NCI-H2196 treated with DMSO at 0.1 percent for 48 hours (cell line): ENCODE measurements around the gene MBTD1.
"Not testable (repeated sequence)": the region's sequence is repeated elsewhere in the genome, so short reads cannot be mapped to it uniquely, and the experiment has no call there.

Source experiments
- DNase-seq: peaks from one replicate; lab custom pipeline; 2025; ENCODE audit not compliant: unreplicated experiment; lab: John Stamatoyannopoulos, UW

Gene MBTD1

DNA sequence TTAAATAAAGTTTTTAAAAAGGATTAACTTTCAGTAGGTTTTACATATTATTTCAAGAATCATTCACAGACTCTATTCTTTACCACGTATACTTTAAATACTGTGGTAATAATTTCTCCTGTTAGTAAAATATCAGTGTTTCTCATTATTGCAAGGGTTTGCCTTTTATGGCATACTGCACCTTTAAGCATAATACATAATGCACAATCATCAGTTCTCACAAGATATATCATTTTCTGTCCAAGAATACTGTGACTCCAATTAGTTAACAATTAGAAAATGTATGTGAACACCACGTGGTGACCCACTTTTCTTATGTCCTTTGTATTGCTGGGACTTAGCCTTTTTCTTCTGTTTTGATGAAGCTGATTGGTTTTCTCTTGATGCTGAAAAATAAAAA, 68.0 kb downstream of the MBTD1 start:
- DNase-seq = no peak

DNA sequence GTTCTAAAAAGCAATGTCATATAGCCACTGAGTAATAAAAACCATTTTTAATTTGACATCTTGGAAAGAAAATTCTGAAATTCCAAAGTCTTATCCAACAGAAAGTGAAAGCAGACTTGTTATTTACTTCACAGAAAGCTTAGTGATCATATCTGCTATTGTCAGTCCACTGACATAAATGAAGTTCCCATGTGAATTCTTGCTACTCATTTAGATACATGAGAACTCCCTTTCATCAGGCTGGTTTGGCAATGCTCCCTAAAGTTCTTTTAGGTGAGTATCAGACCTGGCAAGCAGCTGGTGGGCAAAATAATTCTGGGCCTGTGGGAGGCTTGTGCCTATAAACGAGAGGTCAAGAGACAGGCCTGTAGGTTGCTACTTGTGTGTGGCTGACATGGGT, 70.2 kb downstream of the MBTD1 start:
- DNase-seq = no peak

GRCh38 chr17:51189162-51189561, 70.7 kb downstream of the MBTD1 start:
- no peak for DNase-seq

DNA sequence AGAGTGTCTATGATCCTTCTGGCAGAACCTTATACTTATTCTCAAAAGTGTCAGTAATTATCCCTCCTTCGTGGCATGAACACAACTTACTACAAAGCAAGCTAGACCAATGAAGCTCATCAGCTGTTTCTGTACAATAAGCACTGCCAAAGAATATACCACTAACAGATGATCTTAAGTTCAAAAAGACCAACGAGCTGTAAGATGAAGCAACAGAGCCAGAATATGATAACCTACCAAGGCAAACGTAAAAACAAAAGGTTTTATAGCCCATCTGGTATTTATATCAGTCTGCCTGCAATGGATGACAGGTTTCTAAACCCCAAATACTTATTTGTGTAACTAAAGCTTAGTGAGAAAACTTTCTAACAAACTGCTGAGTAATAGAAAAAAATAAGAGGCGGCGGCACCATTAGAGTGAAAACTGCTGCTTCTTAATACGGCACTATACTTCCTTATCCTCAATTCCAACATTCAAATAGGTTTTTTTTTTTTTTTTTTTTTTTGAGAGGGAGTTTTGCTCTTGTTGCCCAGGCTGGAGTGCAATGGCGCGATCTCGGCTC, 71.5 kb downstream of the MBTD1 start:
- no peak for DNase-seq

DNA sequence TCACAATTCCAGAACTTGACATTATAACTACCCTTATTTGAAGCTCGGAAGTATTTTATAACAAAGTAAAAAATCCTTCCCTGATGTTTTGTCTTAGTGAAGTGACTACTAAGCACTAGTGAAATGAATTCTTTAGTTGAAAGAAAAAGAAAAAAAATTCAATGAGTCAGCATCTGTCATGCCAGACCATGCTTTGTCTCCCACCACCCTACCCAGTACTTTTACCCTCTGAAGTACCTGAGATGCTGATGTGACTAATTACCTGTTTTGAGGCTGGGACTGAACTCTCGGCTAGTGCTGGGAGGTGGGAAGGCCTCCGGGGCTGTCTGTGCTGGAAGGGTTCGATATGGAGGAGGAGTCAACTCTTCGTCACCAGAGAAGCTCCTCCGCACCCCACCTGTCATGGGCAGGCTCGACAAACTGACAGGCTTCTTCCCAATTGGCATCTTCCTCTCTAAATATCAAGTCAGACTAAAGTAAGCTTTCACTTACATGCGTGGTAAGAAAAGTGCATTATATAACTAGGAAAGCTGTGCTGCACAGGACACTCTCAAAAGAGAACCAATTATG, 74.0 kb downstream of the MBTD1 start:
- no peak for DNase-seq

DNA sequence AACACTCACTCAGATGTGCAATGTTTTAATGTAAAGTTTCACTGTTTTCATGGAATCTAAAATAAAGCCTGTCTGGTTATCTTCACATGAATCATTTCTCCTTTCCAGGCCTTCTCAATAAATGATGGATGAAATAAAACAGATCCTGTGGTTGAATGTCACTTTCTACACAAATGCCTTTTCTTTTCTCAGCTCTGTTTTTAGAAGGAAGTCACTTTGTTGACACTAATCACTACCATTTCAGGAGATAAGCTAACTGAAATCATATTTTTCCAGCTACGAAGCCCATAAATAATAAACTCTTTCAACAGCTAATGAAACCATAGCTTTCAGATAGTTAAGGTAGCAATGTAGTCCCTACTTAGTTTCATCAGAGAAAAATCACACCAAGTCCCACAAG, 75.7 kb downstream of the MBTD1 start:
- DNase-seq = no peak

DNA sequence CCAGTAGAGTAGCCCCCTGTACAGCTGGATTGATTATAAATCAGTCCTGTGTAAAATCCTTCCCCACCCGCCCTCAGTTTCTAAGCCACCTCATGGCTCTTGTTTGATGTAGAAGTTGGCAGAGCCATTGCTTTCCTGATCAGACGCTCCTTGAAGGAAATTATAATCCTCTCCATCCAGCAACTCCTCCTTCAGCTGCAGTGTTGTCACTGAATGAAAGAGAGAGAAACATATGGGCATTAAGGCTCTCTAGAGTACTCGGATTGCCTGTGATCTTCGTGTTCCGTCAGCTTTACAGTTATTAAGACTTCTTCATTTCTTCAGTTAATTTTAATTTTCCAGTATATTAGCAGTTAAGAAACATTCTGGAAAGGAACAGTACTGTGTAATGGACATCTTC, 79.4 kb downstream of the MBTD1 start:
- no peak for DNase-seq

DNA sequence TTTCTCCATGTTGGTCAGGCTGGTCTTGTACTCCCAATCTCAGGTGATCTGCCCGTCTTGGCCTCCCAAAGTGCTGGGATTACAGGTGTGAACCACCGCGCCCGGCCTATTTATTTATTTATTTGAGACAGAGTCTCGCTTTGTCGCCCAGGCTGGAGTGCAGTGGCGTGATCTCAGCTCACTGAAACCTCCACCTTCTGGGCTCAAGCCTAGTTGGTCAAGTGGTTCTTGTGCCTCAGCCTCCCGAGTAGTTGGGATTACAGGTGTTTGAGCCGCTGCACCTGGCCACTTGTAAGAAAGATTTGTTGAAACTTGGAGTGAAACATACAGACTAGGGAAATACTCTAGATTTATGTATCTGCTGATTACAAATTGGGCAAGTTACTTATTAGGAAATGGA, 87.8 kb downstream of the MBTD1 start:
- not testable (repeated sequence) for DNase-seq

GRCh38 chr17:51170736-51171135, 89.1 kb downstream of the MBTD1 start:
- no peak for DNase-seq

DNA sequence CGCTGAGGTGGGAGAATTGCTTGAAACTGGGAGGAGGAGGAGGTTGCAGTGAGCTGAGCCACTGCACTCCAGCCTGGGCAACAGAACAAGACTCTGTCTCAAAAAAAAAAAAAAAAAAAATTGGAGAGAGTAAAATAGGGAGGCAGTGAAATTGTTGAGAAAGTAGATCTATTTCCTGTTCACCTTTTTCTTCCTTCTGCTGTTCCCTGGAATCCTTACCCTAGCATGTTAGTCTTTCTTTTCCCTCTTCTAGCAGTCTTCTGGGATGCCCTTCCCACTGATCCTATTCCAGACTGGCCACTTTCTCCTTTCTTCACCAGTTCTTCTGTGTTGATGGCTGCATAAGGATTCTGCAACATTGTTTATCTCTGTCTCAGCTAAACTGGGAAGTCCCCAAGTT, 90.5 kb downstream of the MBTD1 start:
- no peak for DNase-seq

DNA sequence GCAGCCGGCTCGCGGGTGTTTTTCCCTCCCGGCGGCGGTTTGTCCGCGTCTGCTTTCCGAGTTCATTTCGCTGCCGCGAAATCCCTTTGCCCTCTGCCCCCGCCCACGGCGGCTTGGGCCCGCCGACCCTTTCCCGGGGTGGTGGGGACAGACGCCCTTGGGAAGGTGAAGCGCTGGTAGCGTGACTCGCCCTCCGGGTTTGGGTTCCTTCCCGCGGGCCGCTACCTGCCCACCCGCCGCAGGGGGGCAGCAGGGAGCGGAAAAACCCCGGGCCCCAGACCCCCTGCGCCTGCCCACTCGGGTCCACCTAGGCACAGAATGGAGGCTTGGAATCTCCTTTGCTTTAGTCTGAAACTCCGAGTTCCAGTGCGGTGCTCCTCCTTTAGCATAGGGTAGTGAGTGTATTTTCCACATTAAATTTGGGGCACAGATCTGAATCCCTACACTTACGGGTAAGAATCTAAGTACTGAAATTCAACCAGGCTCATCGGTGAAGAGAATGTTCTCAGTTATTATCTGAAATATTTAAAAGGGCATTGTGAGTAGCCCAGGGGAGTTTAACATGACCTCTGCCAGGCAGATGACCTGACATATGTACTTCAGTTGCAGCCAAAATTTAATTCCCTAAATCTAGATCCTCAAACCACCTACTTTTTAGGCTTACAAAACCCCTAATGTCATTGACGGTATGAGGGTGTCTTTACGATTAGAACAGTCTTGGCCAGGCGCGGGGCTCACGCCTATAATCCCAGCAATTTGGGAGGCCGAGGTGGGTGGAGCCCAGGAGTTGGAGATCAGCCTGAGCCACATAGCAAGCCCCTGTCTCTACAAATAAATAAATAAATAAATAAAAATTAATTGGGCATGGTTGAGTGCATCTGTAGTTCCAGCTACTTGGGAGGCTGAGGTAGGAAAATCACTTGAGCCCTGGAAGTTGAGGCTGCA, 92.6 kb downstream of the MBTD1 start:
- DNase-seq = no peak

- peak; percentile 72 for DNase-seq
These were observed 93.5 kb downstream of the MBTD1 start, which contains the start of gene NME2 for GRCh38 chr17:51166198-51166986. NME2 (plus strand) TSS chr17:51166411; CDS start chr17:51166831, 420 bp downstream.

DNA sequence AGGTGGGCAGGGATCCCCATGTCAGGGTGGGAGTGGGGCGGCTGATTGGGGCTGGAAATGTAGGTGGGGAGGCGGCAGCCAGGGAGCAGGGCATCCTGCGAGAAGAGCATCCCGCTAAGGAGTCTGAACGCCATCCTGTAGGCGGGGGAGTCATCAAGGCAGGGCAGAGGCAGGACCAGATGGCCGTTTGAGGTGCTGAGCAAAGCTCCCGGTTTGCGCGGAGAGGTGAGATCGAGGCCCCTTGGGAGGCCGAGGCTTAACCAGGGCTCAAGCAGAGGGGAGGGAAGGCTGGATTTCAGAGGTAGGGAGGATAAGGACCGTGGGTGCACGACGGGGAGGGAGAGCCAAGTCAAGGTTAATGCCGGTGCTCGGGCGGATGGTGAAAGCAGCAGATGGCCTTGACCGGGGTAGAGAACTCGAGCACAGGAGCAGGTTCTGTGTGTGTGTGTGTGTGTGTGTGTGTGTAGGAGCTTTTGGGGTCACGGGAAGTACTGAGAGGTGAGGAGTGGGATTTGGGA, 94.1 kb downstream of the MBTD1 start:
- DNase-seq = no peak

DNA sequence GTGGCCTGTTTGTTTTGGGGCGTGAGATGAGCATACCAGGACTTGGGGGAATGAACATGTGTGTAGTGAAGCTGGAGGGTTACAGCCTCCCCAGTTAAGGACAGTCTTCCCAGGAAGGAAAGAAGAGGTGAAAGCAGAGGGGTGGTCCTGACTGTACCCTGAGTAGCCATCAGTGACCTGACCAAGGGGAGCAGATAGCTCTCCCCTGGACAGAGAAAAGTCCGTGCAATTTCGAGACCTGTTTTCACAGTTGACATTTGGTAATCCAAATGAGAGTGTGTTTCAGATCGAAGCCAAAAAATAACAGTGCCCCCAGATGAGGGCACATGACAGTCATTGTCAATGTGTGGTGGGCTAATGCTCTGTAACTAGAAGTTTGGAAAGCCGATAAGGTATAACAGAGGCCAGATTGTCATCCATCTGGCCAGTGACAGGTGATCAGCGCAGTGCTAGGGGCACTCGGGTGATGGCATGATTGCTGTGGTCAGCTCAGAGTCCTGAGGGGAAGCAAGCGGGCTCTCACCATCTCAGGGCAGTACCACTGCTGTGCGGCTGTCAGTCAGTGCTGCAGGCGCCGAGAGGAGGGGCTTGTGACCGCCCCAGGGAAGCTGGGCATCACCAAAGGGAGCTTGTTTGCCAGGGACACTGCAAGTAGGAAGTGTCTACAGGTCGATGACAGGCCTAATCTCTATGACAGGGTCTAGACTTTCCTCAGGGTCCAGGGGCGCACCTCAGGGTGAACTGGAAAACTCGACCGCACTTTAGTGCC, 94.8 kb downstream of the MBTD1 start:
- no peak for DNase-seq

GRCh38 chr17:51161541-51161940, 98.3 kb downstream of the MBTD1 start:
- no peak for DNase-seq

GRCh38 chr17:51159604-51160003, 100.2 kb downstream of the MBTD1 start:
- DNase-seq = no peak

DNA sequence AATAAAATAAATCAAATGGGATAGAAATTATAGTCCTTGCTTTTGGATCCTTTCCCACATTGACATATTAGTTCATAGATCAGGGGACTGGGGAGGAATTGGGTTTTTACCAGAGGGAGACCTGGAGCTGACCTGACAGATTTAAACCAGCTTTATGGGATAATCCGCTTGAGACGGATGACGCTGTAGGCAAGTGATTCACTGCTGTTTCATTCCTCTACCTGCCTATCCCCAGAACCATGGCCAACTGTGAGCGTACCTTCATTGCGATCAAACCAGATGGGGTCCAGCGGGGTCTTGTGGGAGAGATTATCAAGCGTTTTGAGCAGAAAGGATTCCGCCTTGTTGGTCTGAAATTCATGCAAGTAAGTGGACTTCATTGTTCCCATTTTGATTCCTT, 104.4 kb downstream of the MBTD1 start:
- DNase-seq = no peak

GRCh38 chr17:51154176-51154575, 105.7 kb downstream of the MBTD1 start:
- DNase-seq = no peak

DNA sequence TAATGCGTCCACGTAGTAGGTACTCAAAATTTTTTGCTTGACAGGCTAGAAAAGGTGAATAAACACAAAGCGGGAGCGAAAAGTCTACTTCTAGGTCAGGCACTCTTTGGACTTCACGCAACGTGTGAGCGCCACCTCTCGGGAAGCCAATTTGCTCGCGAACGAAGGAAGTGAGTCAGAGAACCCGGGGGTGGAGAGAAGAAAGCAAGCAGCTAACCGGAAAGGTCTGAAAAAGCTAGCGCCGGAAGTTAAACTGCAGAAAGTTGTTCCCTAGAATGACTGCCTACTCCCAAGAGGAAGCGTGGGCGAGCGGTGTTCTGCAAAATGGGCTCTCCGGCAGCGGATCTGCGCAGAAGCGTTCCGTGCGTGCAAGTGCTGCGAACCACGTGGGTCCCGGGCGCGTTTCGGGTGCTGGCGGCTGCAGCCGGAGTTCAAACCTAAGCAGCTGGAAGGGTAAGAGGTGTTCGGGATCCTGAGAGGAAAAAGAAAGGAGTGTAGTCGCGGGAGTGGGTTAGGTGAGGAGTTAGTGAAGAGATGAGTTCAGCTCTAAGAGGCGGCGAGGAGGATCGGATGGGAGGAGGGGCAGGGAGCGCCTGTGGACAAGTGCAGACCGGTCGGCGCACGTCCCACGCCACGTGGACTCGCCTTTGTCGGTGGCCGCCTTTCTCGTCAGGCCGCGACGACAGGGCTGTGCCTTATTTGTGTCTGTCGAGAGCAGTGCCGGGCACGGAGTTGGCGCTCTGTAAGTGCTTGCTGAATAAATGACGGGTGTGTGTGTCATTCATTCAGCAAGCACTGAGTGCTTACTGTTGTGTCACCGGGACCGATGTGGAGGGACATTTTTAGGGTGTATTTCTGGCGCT, 106.4 kb downstream of the MBTD1 start, which contains the start of gene NME1:
Gene NME1, plus strand, starts transcription at position 350 of the 863 bp plus-strand sequence. CDS start 2,096 bp downstream, outside the sequence.
- peak; percentile 98 for DNase-seq
